Activated T-helper 9 cell treated with anti-CD3 and anti-CD28 coated beads, Interleukin-2, amount 50 U/mL, for 16 hours (primary cell): Measurements from ENCODE around the gene ANAPC13.

Experiments used
- DNase-seq: peaks from one replicate; pipeline ENCODE4 v3.0.0-alpha.2; 2020; ENCODE audit warnings: low read depth

ANAPC13 gene

GRCh38 chr3:134485718-134486576 is at the start of gene ANAPC13, which contains the start of gene CEP63:
TSS of gene ANAPC13 (minus strand) at chr3:134485985. CDS start at chr3:134482904, 3,081 bp downstream.
TSS of gene CEP63 (plus strand) at chr3:134486057. CDS start at chr3:134495321, 9,264 bp downstream.
- peak; percentile 88 for DNase-seq

GRCh38 chr3:134535186-134535970 is 49.6 kb upstream of the ANAPC13 start:
- DNase-seq: no peak

- DNase-seq: no peak
Measured at GRCh38 chr3:134533493-134533892, 47.7 kb upstream of the ANAPC13 start.

GRCh38 chr3:134527538-134528186 is 41.9 kb upstream of the ANAPC13 start:
- no peak for DNase-seq

- no peak for DNase-seq
Measured at GRCh38 chr3:134527037-134527436, 41.3 kb upstream of the ANAPC13 start.

GRCh38 chr3:134526319-134526718 is 40.5 kb upstream of the ANAPC13 start:
- no peak for DNase-seq

GRCh38 chr3:134525293-134525692 is 39.5 kb upstream of the ANAPC13 start:
- DNase-seq: no peak

GRCh38 chr3:134522541-134522940 is 36.8 kb upstream of the ANAPC13 start:
- DNase-seq: no peak

GRCh38 chr3:134517791-134518190 is 32.0 kb upstream of the ANAPC13 start:
- no peak for DNase-seq

- no peak for DNase-seq
Measured at GRCh38 chr3:134516905-134517304, 31.1 kb upstream of the ANAPC13 start.

GRCh38 chr3:134511500-134511899 is 25.7 kb upstream of the ANAPC13 start:
- DNase-seq: no peak

- no peak for DNase-seq
Measured at GRCh38 chr3:134505485-134505884, 19.7 kb upstream of the ANAPC13 start.

GRCh38 chr3:134504132-134504531 is 18.3 kb upstream of the ANAPC13 start:
- no peak for DNase-seq

GRCh38 chr3:134503266-134503665 is 17.5 kb upstream of the ANAPC13 start:
- DNase-seq: no peak

- no peak for DNase-seq
Measured at GRCh38 chr3:134496471-134497071, 10.8 kb upstream of the ANAPC13 start.

- no peak for DNase-seq
Measured at GRCh38 chr3:134495980-134496379, 10.2 kb upstream of the ANAPC13 start.

GRCh38 chr3:134494495-134494894 is 8.7 kb upstream of the ANAPC13 start:
- DNase-seq: no peak

GRCh38 chr3:134487406-134487805 is 1.6 kb upstream of the ANAPC13 start:
- no peak for DNase-seq

- no peak for DNase-seq
Measured at GRCh38 chr3:134486577-134487041, 824 bp upstream of the ANAPC13 start.

GRCh38 chr3:134485075-134485717 is 589 bp downstream of the ANAPC13 start:
- no peak for DNase-seq

- DNase-seq: no peak
Measured at GRCh38 chr3:134483195-134483900, 2.4 kb downstream of the ANAPC13 start.
